ENCODE measurements around the gene RPS6KA2.

Gene RPS6KA2

GRCh38 chr6:166476634-166477215 lies 150.3 kb downstream of the RPS6KA2 start:
- DNase-seq: no peak

- DNase-seq: no peak
Observed at GRCh38 chr6:166476061-166476591, 150.9 kb downstream of the RPS6KA2 start.

GRCh38 chr6:166474721-166475565 lies 152.1 kb downstream of the RPS6KA2 start:
- DNase-seq: no peak

- DNase-seq: no peak
Observed at GRCh38 chr6:166473886-166474571, 153.0 kb downstream of the RPS6KA2 start.

GRCh38 chr6:166472636-166473035 lies 154.4 kb downstream of the RPS6KA2 start:
- DNase-seq: no peak

- no peak for DNase-seq
Observed at GRCh38 chr6:166471797-166472260, 155.2 kb downstream of the RPS6KA2 start.

- DNase-seq: no peak
Observed at GRCh38 chr6:166470863-166471410, 156.1 kb downstream of the RPS6KA2 start.

GRCh38 chr6:166470029-166470862 lies 156.8 kb downstream of the RPS6KA2 start:
- DNase-seq: no peak

- DNase-seq: no peak
Observed at GRCh38 chr6:166469426-166469961, 157.6 kb downstream of the RPS6KA2 start.

- DNase-seq: no peak
Observed at GRCh38 chr6:166467436-166468000, 159.5 kb downstream of the RPS6KA2 start.

GRCh38 chr6:166466178-166467122 lies 160.6 kb downstream of the RPS6KA2 start:
- no peak for DNase-seq

- DNase-seq: no peak
Observed at GRCh38 chr6:166465671-166466087, 161.4 kb downstream of the RPS6KA2 start.

GRCh38 chr6:166465003-166465399 lies 162.1 kb downstream of the RPS6KA2 start:
- no peak for DNase-seq

- no peak for DNase-seq
Observed at GRCh38 chr6:166464068-166465002, 162.7 kb downstream of the RPS6KA2 start.

- no peak for DNase-seq
Observed at GRCh38 chr6:166463359-166464067, 163.5 kb downstream of the RPS6KA2 start.

GRCh38 chr6:166462461-166463135 lies 164.5 kb downstream of the RPS6KA2 start:
- DNase-seq: no peak

- DNase-seq: no peak
Observed at GRCh38 chr6:166461821-166462460, 165.1 kb downstream of the RPS6KA2 start.

Measured in stimulated activated CD4-positive, alpha-beta T cell treated with anti-CD3 and anti-CD28 coated beads, Interleukin-2, amount 100 ng/mL, for 24 hours (primary cell).